ENCODE results near the gene ATP6V1D.

ATP6V1D gene

GRCh38 chr14:67392123-67392522 is 32.5 kb upstream of the ATP6V1D start:
- ATAC-seq (ENCODE audit: low read depth) (no peak), DNase-seq (ENCODE audit: low spot score) (no peak)
- Histone ChIP-seq H3K27ac (ENCODE audit: poor library complexity, severe bottlenecking) (no peak overlapping the region), H3K4me3 (ENCODE audit: severe bottlenecking) (no peak overlapping the region), H3K4me1 (ENCODE audit: insufficient read depth, poor library complexity, severe bottlenecking) (no peaks in the 10 kb centered on the region), H3K27me3 (ENCODE audit: insufficient read depth, poor library complexity, severe bottlenecking) (no peaks in the 10 kb centered on the region), H3K36me3 (ENCODE audit: low read depth) (peaks cover 100% of the 10 kb centered on the region), H3K9me3 (ENCODE audit: severe bottlenecking) (no peaks in the 10 kb centered on the region)
- TF ChIP-seq CTCF (IDR thresholded peaks at IDR 0.05; ENCODE audit: poor library complexity, severe bottlenecking), result no peak

GRCh38 chr14:67391268-67391667 is 31.7 kb upstream of the ATP6V1D start:
- TF ChIP-seq CTCF (IDR thresholded peaks at IDR 0.05; ENCODE audit: poor library complexity, severe bottlenecking), result no peak
- DNase-seq (ENCODE audit: low spot score) (no peak), ATAC-seq (ENCODE audit: low read depth) (no peak)
- Histone ChIP-seq H3K4me3 (ENCODE audit: severe bottlenecking) (no peak overlapping the region), H3K27me3 (ENCODE audit: insufficient read depth, poor library complexity, severe bottlenecking) (no peaks in the 10 kb centered on the region), H3K4me1 (ENCODE audit: insufficient read depth, poor library complexity, severe bottlenecking) (peaks cover under 1% of the 10 kb centered on the region), H3K27ac (ENCODE audit: poor library complexity, severe bottlenecking) (no peak overlapping the region), H3K9me3 (ENCODE audit: severe bottlenecking) (no peaks in the 10 kb centered on the region), H3K36me3 (ENCODE audit: low read depth) (peaks cover 100% of the 10 kb centered on the region)

- no peak for TF ChIP-seq CTCF (IDR thresholded peaks at IDR 0.05; ENCODE audit: poor library complexity, severe bottlenecking)
- peaks cover 12% of the 10 kb centered on the region for H3K4me1 ChIP-seq (ENCODE audit: insufficient read depth, poor library complexity, severe bottlenecking)
Measured at GRCh38 chr14:67389811-67390534, 30.4 kb upstream of the ATP6V1D start.

GRCh38 chr14:67389275-67389674 is 29.7 kb upstream of the ATP6V1D start:
- H3K36me3 ChIP-seq (ENCODE audit: low read depth), result peaks cover 100% of the 10 kb centered on the region
- no peak for DNase-seq (ENCODE audit: low spot score)
- no peak overlapping the region for H3K27ac ChIP-seq (ENCODE audit: poor library complexity, severe bottlenecking)
- no peak overlapping the region for H3K4me3 ChIP-seq (ENCODE audit: severe bottlenecking)
- H3K9me3 ChIP-seq (ENCODE audit: severe bottlenecking), result no peaks in the 10 kb centered on the region
- no peaks in the 10 kb centered on the region for H3K27me3 ChIP-seq (ENCODE audit: insufficient read depth, poor library complexity, severe bottlenecking)
- peaks cover 12% of the 10 kb centered on the region for H3K4me1 ChIP-seq (ENCODE audit: insufficient read depth, poor library complexity, severe bottlenecking)
- TF ChIP-seq CTCF (IDR thresholded peaks at IDR 0.05; ENCODE audit: poor library complexity, severe bottlenecking), result no peak
- ATAC-seq (ENCODE audit: low read depth), result no peak

More at GRCh38 chr14:67389811-67390534, 30.4 kb upstream of the ATP6V1D start:
- ATAC-seq (ENCODE audit: low read depth), result no peak
- no peak overlapping the region for H3K4me3 ChIP-seq (ENCODE audit: severe bottlenecking)
- H3K27ac ChIP-seq (ENCODE audit: poor library complexity, severe bottlenecking), result no peak overlapping the region
- peaks cover 100% of the 10 kb centered on the region for H3K36me3 ChIP-seq (ENCODE audit: low read depth)
- H3K27me3 ChIP-seq (ENCODE audit: insufficient read depth, poor library complexity, severe bottlenecking), result no peaks in the 10 kb centered on the region
- no peak for DNase-seq (ENCODE audit: low spot score)
- no peaks in the 10 kb centered on the region for H3K9me3 ChIP-seq (ENCODE audit: severe bottlenecking)

GRCh38 chr14:67387195-67387594 is 27.6 kb upstream of the ATP6V1D start:
- peaks cover 100% of the 10 kb centered on the region for H3K36me3 ChIP-seq (ENCODE audit: low read depth)
- peak; percentile 33; the same call in 2 of the 3 replicates for ATAC-seq (ENCODE audit: low read depth)
- no peaks in the 10 kb centered on the region for H3K9me3 ChIP-seq (ENCODE audit: severe bottlenecking)
- DNase-seq (ENCODE audit: low spot score), result no peak
- H3K4me1 ChIP-seq (ENCODE audit: insufficient read depth, poor library complexity, severe bottlenecking), result peaks cover 12% of the 10 kb centered on the region
- peak overlapping the region; percentile 29 for H3K27ac ChIP-seq (ENCODE audit: poor library complexity, severe bottlenecking)
- TF ChIP-seq CTCF (IDR thresholded peaks at IDR 0.05; ENCODE audit: poor library complexity, severe bottlenecking), result no peak
- H3K4me3 ChIP-seq (ENCODE audit: severe bottlenecking), result no peak overlapping the region
- no peaks in the 10 kb centered on the region for H3K27me3 ChIP-seq (ENCODE audit: insufficient read depth, poor library complexity, severe bottlenecking)
